ENCODE measurements around the gene USP17L28.
"Not testable (repeated sequence)": the region's sequence is repeated elsewhere in the genome, so short reads cannot be mapped to it uniquely, and the experiment has no call there.

DNA sequence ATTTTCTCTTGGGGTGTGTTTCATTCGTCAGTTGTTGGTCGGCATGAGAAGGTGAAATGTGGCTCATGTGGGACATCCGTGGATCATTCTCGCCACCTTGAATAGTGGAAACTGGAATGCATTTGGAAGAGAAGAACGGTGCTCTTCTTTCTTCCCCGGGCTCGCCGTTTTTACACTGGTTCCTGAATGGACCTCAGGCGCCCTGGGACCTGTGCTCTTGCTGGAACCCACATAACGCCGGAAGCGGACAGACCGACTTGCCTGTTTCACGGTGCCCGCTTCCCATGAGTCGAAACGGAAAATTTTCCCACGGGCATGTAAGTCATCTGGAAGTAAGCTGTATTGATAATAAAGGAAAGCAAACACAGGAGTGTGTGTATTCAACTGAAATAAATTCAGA lies 2.2 kb downstream of the USP17L28 start:
- TF ChIP-seq, protein P1, sequence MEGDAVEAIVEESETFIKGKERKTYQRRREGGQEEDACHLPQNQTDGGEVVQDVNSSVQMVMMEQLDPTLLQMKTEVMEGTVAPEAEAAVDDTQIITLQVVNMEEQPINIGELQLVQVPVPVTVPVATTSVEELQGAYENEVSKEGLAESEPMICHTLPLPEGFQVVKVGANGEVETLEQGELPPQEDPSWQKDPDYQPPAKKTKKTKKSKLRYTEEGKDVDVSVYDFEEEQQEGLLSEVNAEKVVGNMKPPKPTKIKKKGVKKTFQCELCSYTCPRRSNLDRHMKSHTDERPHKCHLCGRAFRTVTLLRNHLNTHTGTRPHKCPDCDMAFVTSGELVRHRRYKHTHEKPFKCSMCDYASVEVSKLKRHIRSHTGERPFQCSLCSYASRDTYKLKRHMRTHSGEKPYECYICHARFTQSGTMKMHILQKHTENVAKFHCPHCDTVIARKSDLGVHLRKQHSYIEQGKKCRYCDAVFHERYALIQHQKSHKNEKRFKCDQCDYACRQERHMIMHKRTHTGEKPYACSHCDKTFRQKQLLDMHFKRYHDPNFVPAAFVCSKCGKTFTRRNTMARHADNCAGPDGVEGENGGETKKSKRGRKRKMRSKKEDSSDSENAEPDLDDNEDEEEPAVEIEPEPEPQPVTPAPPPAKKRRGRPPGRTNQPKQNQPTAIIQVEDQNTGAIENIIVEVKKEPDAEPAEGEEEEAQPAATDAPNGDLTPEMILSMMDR (IDR thresholded peaks at IDR 0.05; ENCODE audit: insufficient read depth, low read length, poor library complexity, severe bottlenecking): not testable (repeated sequence)
- not testable (repeated sequence) for TF ChIP-seq EZH2phosphoT487 (conservative IDR thresholded peaks at IDR 0.05; ENCODE audit: low read length)
